NB4 (cell line): ENCODE measurements around the gene PPARGC1A.

ENCODE experiments used
- DNase-seq: peaks from one replicate; pipeline ENCODE4 v3.0.0; 2010; ENCODE audit warnings: low read depth
- H3K4me3 ChIP-seq: one replicate; pipeline ENCODE4 v1.5.1; 2011; ENCODE audit warnings: mild to moderate bottlenecking, low read depth, low read length, moderate library complexity
- CTCF ChIP-seq: IDR thresholded peaks from one replicate; pipeline ENCODE4 v1.5.1; 2012; ENCODE audit warnings: low read depth, low read length
- MAX ChIP-seq: IDR thresholded peaks from 2 replicates; pipeline ENCODE4 v1.6.1; 2011; ENCODE audit warnings: low read depth, low read length
- MYC ChIP-seq: IDR thresholded peaks from 2 replicates; pipeline ENCODE4 v1.6.1; 2011; ENCODE audit warnings: low read depth, low read length
- POLR2A ChIP-seq: IDR thresholded peaks from 2 replicates; pipeline ENCODE4 v1.6.1; 2011; ENCODE audit warnings: mild to moderate bottlenecking; ENCODE audit not compliant: insufficient read length; ENCODE audit errors: extremely low read depth

PPARGC1A gene

GRCh38 chr4:23923141-23923540, 33.3 kb upstream of the PPARGC1A start:
- TF ChIP-seq POLR2A (no peak), MAX (no peak), CTCF (no peak), MYC (no peak)
- no peak overlapping the region for H3K4me3 ChIP-seq
- DNase-seq: no peak

GRCh38 chr4:23922541-23923111, 32.8 kb upstream of the PPARGC1A start:
- H3K4me3 ChIP-seq: no peak overlapping the region
- TF ChIP-seq MAX: no peak
- no peak for TF ChIP-seq POLR2A
- TF ChIP-seq MYC: no peak
- no peak for TF ChIP-seq CTCF
- DNase-seq: no peak

- no peak for DNase-seq
- no peak for TF ChIP-seq MYC
- no peak overlapping the region for H3K4me3 ChIP-seq
Measured at GRCh38 chr4:23922013-23922412, 32.2 kb upstream of the PPARGC1A start.

GRCh38 chr4:23921447-23921845, 31.6 kb upstream of the PPARGC1A start:
- TF ChIP-seq CTCF (no peak), POLR2A (no peak), MYC (no peak), MAX (no peak)
- no peak for DNase-seq
- H3K4me3 ChIP-seq: no peak overlapping the region

- no peak for DNase-seq
- H3K4me3 ChIP-seq: no peak overlapping the region
- TF ChIP-seq CTCF (no peak), MAX (no peak), POLR2A (no peak), MYC (no peak)
Measured at GRCh38 chr4:23920716-23921446, 31.0 kb upstream of the PPARGC1A start.

GRCh38 chr4:23920296-23920695, 30.4 kb upstream of the PPARGC1A start:
- H3K4me3 ChIP-seq: no peak overlapping the region
- DNase-seq: no peak

More at GRCh38 chr4:23920296-23920695, 30.4 kb upstream of the PPARGC1A start:
- no peak for TF ChIP-seq POLR2A
- no peak for TF ChIP-seq MAX
- no peak for TF ChIP-seq MYC
- no peak for TF ChIP-seq CTCF
